Right lung (tissue), 10 donors: Measurements from ENCODE around the gene PAPPA2. TPM values are rescaled to one million over a fixed set of nuclear protein-coding genes. Genes with fewer than 3 reads are reported as not detected.
"Not testable (repeated sequence)": the region's sequence is repeated elsewhere in the genome, so short reads cannot be mapped to it uniquely, and the experiment has no call there.

ENCODE experiments used
- DNase-seq, 2 donors: peaks; one replicate each; pipeline ENCODE4 v3.0.0-alpha.2; 2013
- long read RNA-seq, 8 donors: transcript quantifications; one replicate each; lab custom pipeline, GENCODE V29; 2026
- polyA plus RNA-seq, 5 donors: library from polyadenylated mRNA; unstranded; fragments of 120-200 nt; gene quantifications; one replicate each; pipeline versions ENCODE4 v1.2.1 to v1.2.3, GENCODE V29; 2013; ENCODE audit warnings: inconsistent platforms in 1 of 5, low replicate concordance in 1 of 5; ENCODE audit not compliant: insufficient read length in 5 of 5, insufficient read depth in 1 of 5

PAPPA2 gene, protein sequence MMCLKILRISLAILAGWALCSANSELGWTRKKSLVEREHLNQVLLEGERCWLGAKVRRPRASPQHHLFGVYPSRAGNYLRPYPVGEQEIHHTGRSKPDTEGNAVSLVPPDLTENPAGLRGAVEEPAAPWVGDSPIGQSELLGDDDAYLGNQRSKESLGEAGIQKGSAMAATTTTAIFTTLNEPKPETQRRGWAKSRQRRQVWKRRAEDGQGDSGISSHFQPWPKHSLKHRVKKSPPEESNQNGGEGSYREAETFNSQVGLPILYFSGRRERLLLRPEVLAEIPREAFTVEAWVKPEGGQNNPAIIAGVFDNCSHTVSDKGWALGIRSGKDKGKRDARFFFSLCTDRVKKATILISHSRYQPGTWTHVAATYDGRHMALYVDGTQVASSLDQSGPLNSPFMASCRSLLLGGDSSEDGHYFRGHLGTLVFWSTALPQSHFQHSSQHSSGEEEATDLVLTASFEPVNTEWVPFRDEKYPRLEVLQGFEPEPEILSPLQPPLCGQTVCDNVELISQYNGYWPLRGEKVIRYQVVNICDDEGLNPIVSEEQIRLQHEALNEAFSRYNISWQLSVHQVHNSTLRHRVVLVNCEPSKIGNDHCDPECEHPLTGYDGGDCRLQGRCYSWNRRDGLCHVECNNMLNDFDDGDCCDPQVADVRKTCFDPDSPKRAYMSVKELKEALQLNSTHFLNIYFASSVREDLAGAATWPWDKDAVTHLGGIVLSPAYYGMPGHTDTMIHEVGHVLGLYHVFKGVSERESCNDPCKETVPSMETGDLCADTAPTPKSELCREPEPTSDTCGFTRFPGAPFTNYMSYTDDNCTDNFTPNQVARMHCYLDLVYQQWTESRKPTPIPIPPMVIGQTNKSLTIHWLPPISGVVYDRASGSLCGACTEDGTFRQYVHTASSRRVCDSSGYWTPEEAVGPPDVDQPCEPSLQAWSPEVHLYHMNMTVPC (N-terminal part only)
- polyA plus RNA-seq, result under 1 TPM; 0.05 to 0.61 (median 0.20) TPM
- long read RNA-seq, donor 1, result 0 reads
- long read RNA-seq, donor 2, result 0 reads
- long read RNA-seq, donor 3, result 0 reads
- long read RNA-seq, donor 4, result 0 reads
- long read RNA-seq, donor 5, result 0 reads
- long read RNA-seq, donor 6, result 0 reads
- long read RNA-seq, donor 7, result 0 reads
- long read RNA-seq, donor 8, result 0 reads

- DNase-seq, result no peak
These were observed at the start of gene PAPPA2 for GRCh38 chr1:176462674-176463378. Gene PAPPA2, plus strand, starts transcription at chr1:176463175. Its CDS starts 93,148 bp downstream, at chr1:176556323.

DNA sequence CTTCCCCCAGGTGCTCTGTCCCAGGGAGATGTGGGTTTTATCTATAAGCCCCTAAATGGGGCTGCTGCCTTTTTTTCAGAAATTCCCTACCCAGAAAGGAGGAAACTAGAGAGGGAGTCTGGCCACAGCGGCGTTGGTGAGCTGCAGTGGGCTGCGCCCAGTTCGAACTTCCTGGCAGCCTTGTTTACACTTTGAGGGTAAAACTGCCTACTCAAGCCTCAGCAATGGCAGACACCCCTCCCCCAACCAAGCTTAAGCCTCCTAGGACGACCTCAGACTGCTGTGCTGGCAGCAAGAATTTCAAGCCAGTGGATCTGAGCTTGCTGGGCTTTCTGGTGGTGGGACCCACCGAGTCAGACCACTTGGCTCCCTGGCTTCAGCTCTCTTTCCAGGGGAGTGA lies 46.2 kb upstream of the PAPPA2 start:
- DNase-seq, result no peak

DNA sequence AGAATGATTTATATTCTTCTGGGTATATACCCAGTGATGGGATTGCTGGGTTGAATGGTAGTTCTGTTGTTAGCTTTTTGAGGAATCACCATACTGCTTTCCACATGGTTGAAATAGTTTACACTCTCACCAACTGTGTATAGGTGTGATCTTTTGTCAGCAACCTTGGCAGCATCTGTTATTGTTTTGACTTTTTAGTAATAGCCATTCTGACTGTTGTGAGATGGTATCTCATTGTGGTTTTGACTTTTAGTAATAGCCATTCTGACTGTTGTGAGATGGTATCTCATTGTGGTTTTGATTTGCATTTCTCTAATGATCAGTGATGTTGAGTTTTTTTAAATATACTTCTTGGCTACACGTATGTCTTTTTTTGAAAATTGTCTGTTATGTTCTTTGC lies 43.4 kb upstream of the PAPPA2 start:
- DNase-seq, result not testable (repeated sequence)

- no peak for DNase-seq
These were observed 28.7 kb upstream of the PAPPA2 start for GRCh38 chr1:176434234-176434633.

DNA sequence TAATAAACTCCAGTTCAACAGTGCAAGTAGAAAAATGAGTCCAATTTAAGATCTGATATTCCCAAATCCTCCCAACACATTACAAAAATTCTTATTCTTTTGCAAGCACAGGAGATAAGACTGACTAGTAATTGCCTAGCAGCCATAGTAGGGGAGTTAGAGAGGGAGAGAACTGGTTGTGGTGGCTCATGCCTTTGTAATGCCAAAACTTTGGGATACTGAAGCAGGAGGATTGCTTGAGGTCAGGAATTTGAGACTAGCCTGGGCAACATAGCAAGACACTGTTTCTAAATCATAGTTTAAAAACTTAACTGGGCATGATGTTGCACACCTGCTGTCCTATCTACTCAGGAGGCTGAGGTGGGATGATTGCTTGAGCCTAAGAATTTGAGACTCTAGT lies 26.7 kb upstream of the PAPPA2 start:
- DNase-seq, result no peak

DNA sequence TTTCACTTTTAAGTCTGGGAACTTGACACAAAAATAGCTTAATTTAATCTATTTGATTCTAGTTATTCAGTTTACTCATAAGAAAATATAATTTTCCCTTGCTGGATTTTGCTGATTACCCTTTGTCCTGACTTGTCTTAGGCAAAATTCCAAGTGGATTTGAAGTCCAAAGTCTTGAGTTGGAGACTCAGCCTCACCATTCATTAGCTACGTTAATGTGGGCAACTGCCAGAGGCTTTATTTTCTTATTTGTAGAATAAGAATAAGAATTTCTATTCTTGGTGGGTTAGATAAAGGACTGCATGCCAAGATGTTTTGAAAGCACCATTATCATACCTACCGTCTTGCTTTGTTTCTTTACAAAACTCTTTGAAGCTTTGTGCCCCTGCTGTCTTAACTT lies 22.8 kb upstream of the PAPPA2 start:
- no peak for DNase-seq

DNA sequence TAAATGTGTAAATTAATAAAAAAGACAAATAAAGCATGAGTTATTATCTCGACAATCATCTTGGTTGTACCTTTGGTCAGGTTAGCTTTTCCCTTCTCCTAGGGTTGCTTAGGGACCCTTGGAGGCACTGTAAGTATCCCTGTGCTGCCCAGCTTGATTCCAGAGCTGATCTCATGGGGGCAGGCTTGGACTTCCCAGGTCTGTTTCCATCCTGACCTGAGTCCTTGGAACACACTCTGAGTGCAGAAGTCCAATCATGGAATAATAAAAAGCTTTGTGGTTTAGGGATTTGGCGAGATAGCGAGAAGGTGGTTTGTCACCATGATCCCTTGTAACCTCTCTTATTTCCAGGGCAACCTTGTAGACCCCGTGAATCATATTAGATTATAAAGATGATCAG lies 18.7 kb upstream of the PAPPA2 start:
- DNase-seq, result no peak

DNA sequence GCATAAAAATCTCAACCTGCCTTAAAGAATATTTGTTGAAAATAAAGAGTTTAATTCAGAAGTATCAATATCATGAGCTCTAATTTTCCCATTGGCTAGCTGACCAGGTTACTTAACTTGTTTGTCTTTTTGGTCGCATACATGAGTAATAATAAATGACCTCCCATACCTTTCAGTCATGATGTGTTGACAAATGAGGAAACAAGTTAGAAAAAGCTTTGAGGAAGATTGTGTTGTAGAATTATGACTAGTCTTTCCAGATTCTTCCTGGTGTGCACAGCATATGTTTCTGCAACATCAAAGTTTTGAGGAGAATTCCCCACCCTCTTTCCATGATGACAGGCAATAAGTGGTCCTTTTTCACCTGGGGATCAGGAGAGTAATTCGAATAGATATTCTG lies 17.6 kb upstream of the PAPPA2 start:
- no peak for DNase-seq

- no peak for DNase-seq
These were observed 14.6 kb upstream of the PAPPA2 start for GRCh38 chr1:176448340-176448739.

DNA sequence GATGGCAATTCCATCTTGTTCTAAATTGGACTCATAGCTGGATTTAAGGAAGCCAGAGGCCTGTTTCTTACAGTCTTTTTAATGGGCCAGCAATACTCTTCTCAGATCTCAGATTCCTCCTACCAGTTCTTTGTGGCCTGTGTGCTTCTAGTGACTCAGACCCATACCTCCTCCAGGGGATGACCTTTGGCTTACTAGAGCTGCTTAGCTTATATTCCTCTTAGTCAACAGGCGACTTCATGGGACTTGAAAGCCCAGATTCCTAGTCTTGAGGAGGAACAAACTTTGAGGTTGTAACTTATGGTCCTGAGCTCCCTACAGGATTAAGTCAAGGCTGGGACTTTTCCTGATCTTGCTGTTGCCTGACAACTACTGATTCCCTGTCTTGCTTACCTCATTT lies 12.4 kb upstream of the PAPPA2 start:
- DNase-seq, result no peak

DNA sequence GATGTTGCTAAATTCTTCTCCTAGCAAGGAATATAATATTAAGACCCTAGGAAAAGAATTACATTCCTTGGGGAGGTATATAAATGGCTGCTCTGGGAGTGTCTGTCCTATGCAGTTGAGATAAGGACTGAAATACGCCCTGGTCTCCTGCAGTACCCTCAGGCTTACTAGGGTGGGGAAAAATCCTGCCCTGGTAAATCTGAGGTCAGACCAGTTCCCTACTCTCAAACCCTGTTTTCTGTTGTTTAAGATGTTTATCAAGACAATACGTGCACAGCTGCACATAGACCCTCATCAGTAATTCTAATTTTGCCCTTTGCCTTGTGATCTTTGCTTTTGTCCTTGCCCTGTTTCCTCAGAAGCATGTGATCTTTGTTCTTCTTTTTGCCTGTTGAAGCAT lies 11.2 kb upstream of the PAPPA2 start:
- DNase-seq, result not testable (repeated sequence)

- no peak for DNase-seq
These were observed 6.2 kb upstream of the PAPPA2 start for GRCh38 chr1:176456795-176457194.

GRCh38 chr1:176460544-176461336 lies 2.2 kb upstream of the PAPPA2 start:
- no peak for DNase-seq

DNA sequence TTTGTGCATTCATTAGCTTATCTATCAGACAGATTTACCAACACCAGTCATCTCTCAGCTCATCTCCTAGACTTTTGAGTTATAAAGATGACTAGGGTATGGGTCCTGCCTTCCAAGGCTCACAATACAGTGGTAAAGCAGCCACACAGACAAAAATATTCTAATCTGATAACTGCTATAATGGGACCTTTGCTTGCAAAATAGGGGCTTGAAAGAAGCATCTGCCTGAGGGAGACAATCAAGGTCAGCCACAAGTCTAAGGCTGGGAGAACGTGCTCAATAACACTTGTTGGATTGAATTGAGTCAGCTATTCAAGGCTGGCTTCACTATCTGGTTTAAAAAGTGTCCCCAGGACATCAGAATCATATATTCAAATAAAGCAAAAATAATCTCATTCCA lies 1.4 kb upstream of the PAPPA2 start:
- no peak for DNase-seq

DNA sequence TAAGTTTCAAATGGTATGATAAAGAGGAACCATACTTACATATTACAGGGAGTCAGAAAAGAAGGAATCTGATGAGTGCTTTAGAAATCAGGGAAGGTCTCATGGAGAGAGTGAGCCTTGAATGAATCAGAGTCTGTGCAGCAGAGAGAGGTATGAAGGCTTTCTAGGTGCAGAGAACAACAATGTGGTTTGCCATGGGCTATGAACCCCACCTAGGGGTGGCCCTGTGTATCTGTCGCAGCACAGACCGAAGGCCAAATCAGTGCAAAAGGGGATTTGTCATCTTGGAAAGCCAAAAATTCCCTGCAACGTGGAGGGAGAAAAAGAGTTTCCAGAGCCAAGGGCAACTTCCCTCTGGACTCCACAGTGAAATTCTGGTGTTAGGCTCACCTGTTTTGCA lies 3.5 kb downstream of the PAPPA2 start:
- DNase-seq, result no peak

DNA sequence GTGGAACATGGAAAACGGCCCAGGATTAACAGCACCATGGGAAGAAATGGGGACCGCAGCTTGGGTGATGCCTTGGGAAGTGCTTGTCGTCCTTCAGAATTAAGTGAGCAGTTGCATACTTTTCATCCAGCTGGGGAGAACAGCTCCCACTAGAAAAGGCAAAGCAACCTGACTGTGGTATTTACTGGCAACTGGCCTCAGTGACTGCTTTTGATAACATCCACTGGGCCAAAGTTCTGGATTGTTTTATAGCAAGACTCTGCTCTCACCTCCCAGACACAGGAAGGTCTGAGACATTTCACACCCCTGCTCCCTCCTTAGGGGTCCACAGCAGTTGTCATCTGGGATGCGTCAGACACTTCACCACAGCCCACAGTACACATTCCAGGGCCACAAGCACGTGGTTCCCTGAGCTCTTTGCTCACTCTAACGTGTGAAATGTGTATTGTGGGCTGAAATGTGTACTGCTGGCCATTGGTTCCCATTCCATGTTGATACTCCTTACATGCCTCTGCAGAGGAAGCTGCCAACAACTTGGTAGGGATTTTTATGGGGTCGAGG lies 6.6 kb downstream of the PAPPA2 start:
- DNase-seq, result no peak

- DNase-seq, result no peak
These were observed 8.6 kb downstream of the PAPPA2 start for GRCh38 chr1:176471338-176472121.

GRCh38 chr1:176479971-176480370 lies 17.0 kb downstream of the PAPPA2 start:
- DNase-seq, result no peak

DNA sequence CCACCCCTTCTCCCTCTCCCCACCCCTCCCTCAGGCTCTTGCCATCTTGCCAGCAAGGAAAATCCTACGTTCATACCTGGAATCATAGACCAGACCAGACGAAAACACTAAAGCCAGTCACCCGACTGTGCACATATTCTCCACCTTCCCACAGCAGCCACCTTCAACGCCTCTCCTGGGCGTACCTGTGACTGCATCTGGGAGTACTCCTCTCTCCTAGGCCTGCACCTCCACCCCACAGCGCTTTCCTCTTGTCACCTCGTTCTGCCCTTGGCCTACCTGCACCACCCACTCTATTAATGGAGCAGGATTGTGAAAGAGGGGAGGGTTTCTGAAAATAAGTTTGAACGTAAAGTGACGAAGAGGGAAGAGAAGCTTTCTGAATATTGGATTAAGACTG lies 17.8 kb downstream of the PAPPA2 start:
- no peak for DNase-seq

DNA sequence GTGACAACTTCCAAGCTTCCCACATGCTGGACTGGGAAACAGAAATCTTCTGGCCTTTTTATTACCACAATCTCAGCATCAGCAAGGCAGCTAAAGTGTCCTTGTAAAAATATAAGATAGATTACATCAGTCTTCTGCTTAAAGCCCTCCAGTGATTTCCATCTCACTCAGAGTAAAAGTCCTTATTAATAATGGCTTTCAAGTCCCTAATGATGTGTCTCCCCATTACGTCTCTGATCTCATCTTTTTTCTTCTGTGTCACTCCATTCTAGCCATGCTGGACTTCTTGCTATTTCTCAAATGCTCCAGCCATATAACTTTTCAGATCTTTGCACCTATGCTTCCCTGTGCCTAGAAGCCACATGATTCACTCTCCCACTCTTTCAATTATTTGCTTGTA lies 22.1 kb downstream of the PAPPA2 start:
- DNase-seq, result no peak
